ENCODE measurements around the gene IL19. TPM values are rescaled to one million over a fixed set of nuclear protein-coding genes. Genes with fewer than 3 reads are reported as not detected.

IL19 gene
- total and polyA plus RNA-seq, 5 donors from 2014 or later, result not detected

DNA sequence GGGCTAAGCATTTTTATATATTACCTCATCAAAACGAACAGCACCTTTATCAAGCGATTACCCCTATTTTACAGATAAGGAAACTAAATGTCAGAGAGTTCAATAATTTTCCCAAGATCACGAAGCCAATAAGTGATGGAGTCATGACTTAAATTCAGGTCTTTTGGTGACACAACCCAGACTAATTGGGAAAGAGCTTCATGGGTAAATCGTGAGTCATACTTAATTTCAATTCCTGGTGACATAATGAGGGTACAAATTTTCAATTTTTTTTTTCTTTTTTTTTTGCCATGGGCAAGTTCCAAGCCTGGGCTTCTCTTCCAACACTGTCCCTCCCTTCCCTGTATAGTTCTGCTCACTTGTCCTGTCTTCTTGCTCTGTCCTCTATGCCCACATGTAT is 31.8 kb downstream of the IL19 start:
- peaks cover 39% of the 10 kb centered on the region for H3K4me1 ChIP-seq (ENCODE audit: control insufficient read depth, insufficient read depth, low read length, poor library complexity, severe bottlenecking)
- Mint-ChIP-seq H3K4me1 (peaks cover 16 to 80% (median 50%) of the 10 kb centered on the region in 4 donors), H3K36me3 (no peaks in the 10 kb centered on the region), H3K27ac (peak overlapping the region; percentile 92 to 97 (median 96)), H3K27me3 (peaks cover 6% of the 10 kb centered on the region), H3K9me3 (no peaks in the 10 kb centered on the region), H3K4me3 (peak overlapping the region in 2 of 4 donors; percentile 9 to 75)
- ATAC-seq (ENCODE audit: low read depth in 2 of 2) (no peak), DNase-seq (no peak)
- H3K4me3 ChIP-seq (ENCODE audit: low read depth, low read length), result no peak overlapping the region
- no peaks in the 10 kb centered on the region for H3K36me3 ChIP-seq (ENCODE audit: control insufficient read depth, insufficient read depth, low read length)
- H3K27me3 ChIP-seq (ENCODE audit: control insufficient read depth, insufficient read depth, low read length), result no peaks in the 10 kb centered on the region
- H3K27ac ChIP-seq (ENCODE audit: insufficient read depth, low read length, poor library complexity, severe bottlenecking), result peak overlapping the region; percentile 90
- H3K9me3 ChIP-seq (ENCODE audit: control insufficient read depth in 2 of 2, low read length in 2 of 2), result no peaks in the 10 kb centered on the region

DNA sequence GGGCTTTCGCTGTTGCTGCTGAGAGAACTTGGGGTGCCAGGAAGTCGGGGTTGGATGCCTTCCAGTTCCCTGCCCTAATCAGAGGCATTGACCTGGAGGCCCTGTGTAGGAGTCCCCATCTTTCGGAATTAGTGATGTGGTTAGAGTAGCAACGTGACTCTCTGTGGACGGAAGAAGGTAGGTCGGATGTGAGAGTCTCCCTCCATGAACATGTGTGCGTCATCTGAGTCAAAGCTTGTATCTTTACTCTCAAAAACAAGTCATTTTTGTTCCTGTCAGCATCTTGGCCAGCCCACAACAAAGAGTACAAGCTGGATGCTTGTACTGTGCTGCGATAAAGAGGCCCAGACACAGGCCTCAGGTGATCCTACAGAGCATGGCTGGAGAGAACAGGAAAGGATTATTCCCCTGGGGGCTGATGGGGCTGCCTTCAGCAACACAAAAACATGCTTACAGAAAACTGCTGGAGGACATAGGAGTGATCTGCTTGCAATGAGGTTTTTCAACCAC is 32.7 kb downstream of the IL19 start:
- Mint-ChIP-seq H3K27me3 (peaks cover 6% of the 10 kb centered on the region), H3K4me1 (peaks cover 18 to 77% (median 51%) of the 10 kb centered on the region in 4 donors), H3K9me3 (peaks cover 0 to under 1% (median 0%) of the 10 kb centered on the region in 7 donors), H3K27ac (peak overlapping the region; percentile 92 to 97 (median 96)), H3K36me3 (no peaks in the 10 kb centered on the region), H3K4me3 (peak overlapping the region; percentile 3 to 75 (median 62))
- Histone ChIP-seq H3K4me3 (ENCODE audit: low read depth, low read length) (peak overlapping the region; percentile 49), H3K9me3 (ENCODE audit: control insufficient read depth in 2 of 2, low read length in 2 of 2) (no peaks in the 10 kb centered on the region), H3K27me3 (ENCODE audit: control insufficient read depth, insufficient read depth, low read length) (no peaks in the 10 kb centered on the region), H3K36me3 (ENCODE audit: control insufficient read depth, insufficient read depth, low read length) (no peaks in the 10 kb centered on the region), H3K4me1 (ENCODE audit: control insufficient read depth, insufficient read depth, low read length, poor library complexity, severe bottlenecking) (peaks cover 39% of the 10 kb centered on the region), H3K27ac (ENCODE audit: insufficient read depth, low read length, poor library complexity, severe bottlenecking) (peak overlapping the region; percentile 90)
- peak; percentile 74 to 97 (median 92) for DNase-seq
- peak; percentile 96 for ATAC-seq (ENCODE audit: low read depth in 2 of 2)

DNA sequence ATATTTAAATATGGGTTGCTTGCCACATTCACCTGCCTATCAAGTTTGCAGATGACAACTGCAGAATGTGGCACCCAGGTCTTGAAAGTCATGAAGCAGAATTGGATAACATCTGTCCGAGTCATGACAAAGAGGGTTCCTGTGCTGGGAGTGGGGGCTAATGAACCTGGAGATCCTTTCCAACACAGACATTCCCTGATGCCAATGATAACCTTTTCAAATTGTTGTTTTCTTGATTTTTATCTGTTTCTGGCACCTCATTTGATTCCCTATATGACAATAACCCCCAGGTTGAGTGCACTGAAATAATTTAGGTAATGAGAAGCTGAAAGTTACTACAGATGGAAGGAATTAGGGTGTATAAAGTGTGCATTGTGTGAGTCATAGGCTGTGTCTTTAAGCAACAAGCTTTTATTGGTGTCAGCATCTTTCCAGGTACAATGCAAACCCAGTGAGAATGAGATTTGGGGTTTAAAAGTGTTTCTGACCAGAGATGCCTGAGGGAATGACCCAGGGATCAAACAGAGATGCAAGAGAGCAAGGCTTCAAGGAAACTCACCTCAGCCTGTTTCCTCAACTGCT is 33.7 kb downstream of the IL19 start:
- Histone ChIP-seq H3K27ac (ENCODE audit: insufficient read depth, low read length, poor library complexity, severe bottlenecking) (peak overlapping the region; percentile 90), H3K27me3 (ENCODE audit: control insufficient read depth, insufficient read depth, low read length) (no peaks in the 10 kb centered on the region), H3K36me3 (ENCODE audit: control insufficient read depth, insufficient read depth, low read length) (no peaks in the 10 kb centered on the region), H3K4me3 (ENCODE audit: low read depth, low read length) (peak overlapping the region; percentile 49), H3K4me1 (ENCODE audit: control insufficient read depth, insufficient read depth, low read length, poor library complexity, severe bottlenecking) (peaks cover 49% of the 10 kb centered on the region), H3K9me3 (ENCODE audit: control insufficient read depth in 2 of 2, low read length in 2 of 2) (no peaks in the 10 kb centered on the region)
- Mint-ChIP-seq H3K36me3 (no peaks in the 10 kb centered on the region), H3K27me3 (peaks cover 6% of the 10 kb centered on the region), H3K4me3 (peak overlapping the region in 1 of 4 donors; percentile 75), H3K9me3 (peaks cover 0 to 1% (median 0%) of the 10 kb centered on the region in 7 donors), H3K4me1 (peaks cover 23 to 77% (median 50%) of the 10 kb centered on the region in 4 donors), H3K27ac (peak overlapping the region; percentile 92 to 97 (median 96))
- no peak for DNase-seq
- ATAC-seq (ENCODE audit: low read depth in 2 of 2), result no peak

DNA sequence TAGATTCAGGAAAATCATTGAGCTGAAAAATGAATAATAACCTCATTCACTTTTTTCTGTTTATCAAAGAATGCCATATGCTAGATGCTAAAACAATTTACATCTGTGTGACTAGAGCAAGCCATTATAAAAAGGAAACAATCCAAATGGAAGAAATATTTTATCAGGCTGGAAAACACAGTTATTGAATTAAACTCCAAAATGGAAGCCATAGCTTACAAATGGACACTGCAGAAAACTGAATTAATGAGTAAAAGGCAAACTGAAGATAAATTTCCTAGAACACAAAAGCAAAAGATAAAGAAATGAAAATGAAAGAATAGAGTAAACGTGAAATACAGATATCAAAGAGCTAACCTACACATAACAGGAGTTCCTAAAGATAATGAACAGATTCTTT is 34.8 kb downstream of the IL19 start:
- peak overlapping the region; percentile 90 for H3K27ac ChIP-seq (ENCODE audit: insufficient read depth, low read length, poor library complexity, severe bottlenecking)
- H3K27ac Mint-ChIP-seq, result peak overlapping the region; percentile 48 to 92 (median 89)
- no peak overlapping the region for H3K4me3 Mint-ChIP-seq
- ATAC-seq (ENCODE audit: low read depth in 2 of 2) (no peak), DNase-seq (peak in 1 of 3 donors; percentile 36)
- H3K9me3 ChIP-seq (ENCODE audit: control insufficient read depth in 2 of 2, low read length in 2 of 2), result no peaks in the 10 kb centered on the region
- H3K27me3 Mint-ChIP-seq, result peaks cover 6% of the 10 kb centered on the region
- H3K27me3 ChIP-seq (ENCODE audit: control insufficient read depth, insufficient read depth, low read length), result no peaks in the 10 kb centered on the region
- no peaks in the 10 kb centered on the region for H3K36me3 Mint-ChIP-seq
- H3K4me3 ChIP-seq (ENCODE audit: low read depth, low read length), result no peak overlapping the region
- H3K36me3 ChIP-seq (ENCODE audit: control insufficient read depth, insufficient read depth, low read length), result no peaks in the 10 kb centered on the region
- H3K4me1 Mint-ChIP-seq, result peaks cover 28 to 80% (median 53%) of the 10 kb centered on the region in 4 donors
- peaks cover 54% of the 10 kb centered on the region for H3K4me1 ChIP-seq (ENCODE audit: control insufficient read depth, insufficient read depth, low read length, poor library complexity, severe bottlenecking)
- H3K9me3 Mint-ChIP-seq, result peaks cover 0 to 1% (median 0%) of the 10 kb centered on the region in 7 donors

DNA sequence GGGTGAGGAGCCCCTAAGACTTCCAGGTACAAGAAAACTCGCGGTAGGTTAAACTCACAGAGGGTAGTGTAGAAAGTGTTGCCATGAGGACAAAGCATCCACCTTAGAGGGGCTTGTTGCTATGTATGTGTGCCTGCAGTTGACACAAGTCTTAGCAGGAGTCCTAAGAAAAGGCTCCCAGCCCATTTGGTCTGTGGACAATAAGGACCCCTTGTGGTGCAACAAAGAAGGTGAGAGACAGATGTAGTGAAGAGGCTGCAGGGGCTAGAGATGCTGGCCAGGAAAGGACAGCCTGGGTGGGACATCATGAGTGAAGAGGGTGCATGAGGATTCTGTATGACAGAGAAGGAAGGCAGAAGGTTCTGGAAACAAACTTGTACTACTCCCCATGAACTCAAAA is 38.0 kb downstream of the IL19 start:
- Histone ChIP-seq H3K4me3 (ENCODE audit: low read depth, low read length) (no peak overlapping the region), H3K27me3 (ENCODE audit: control insufficient read depth, insufficient read depth, low read length) (no peaks in the 10 kb centered on the region), H3K4me1 (ENCODE audit: control insufficient read depth, insufficient read depth, low read length, poor library complexity, severe bottlenecking) (peaks cover 40% of the 10 kb centered on the region), H3K36me3 (ENCODE audit: control insufficient read depth, insufficient read depth, low read length) (no peaks in the 10 kb centered on the region), H3K9me3 (ENCODE audit: control insufficient read depth in 2 of 2, low read length in 2 of 2) (peaks cover 5 to 6% of the 10 kb centered on the region in 2 experiments), H3K27ac (ENCODE audit: insufficient read depth, low read length, poor library complexity, severe bottlenecking) (no peak overlapping the region)
- Mint-ChIP-seq H3K4me3 (peak overlapping the region in 1 of 4 donors; percentile 0), H3K9me3 (peaks cover 0 to 7% (median 3%) of the 10 kb centered on the region in 7 donors), H3K27ac (peak overlapping the region; percentile 86 to 94 (median 86)), H3K27me3 (no peaks in the 10 kb centered on the region), H3K4me1 (peaks cover 21 to 54% (median 35%) of the 10 kb centered on the region in 4 donors), H3K36me3 (no peaks in the 10 kb centered on the region)
- ATAC-seq (ENCODE audit: low read depth in 2 of 2) (peak; percentile 71 to 87), DNase-seq (peak; percentile 27 to 76 (median 70))

DNA sequence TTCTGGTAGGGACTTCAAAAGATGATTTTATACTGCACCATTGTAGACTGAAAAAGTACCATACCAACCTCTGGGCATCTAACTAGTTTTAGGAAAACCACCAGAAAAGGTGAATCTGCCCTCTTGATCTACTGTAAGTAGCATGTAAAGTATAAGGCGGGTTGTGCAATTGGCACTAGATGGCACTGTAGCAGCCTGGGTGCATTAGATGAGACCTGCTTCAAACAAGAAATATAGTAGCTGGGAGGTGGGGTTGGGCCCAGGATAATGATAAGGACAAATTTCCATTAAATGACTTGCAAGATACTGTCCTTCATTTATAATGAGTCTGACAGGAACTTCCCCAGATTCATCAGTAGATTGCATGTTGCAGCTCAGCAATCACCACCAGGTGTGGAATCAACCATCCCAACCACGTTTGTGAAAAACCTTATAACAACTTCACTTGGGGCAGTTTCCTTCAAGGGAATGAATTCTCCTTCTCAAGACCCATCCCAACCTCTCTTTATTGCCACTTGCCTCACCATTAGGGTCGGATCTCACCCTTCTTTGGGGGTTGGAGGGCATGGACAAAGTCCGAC is 39.0 kb downstream of the IL19 start:
- ATAC-seq (ENCODE audit: low read depth in 2 of 2) (peak; percentile 50 to 66), DNase-seq (peak in 2 of 3 donors; percentile 53 to 72)
- Mint-ChIP-seq H3K27ac (peak overlapping the region in 1 of 3 donors; percentile 86), H3K27me3 (no peaks in the 10 kb centered on the region), H3K9me3 (peaks cover 0 to 7% (median 3%) of the 10 kb centered on the region in 7 donors), H3K4me1 (peaks cover 27 to 51% (median 32%) of the 10 kb centered on the region in 4 donors), H3K4me3 (peak overlapping the region in 1 of 4 donors; percentile 11), H3K36me3 (no peaks in the 10 kb centered on the region)
- Histone ChIP-seq H3K27me3 (ENCODE audit: control insufficient read depth, insufficient read depth, low read length) (no peaks in the 10 kb centered on the region), H3K4me3 (ENCODE audit: low read depth, low read length) (no peak overlapping the region), H3K4me1 (ENCODE audit: control insufficient read depth, insufficient read depth, low read length, poor library complexity, severe bottlenecking) (peaks cover 36% of the 10 kb centered on the region), H3K27ac (ENCODE audit: insufficient read depth, low read length, poor library complexity, severe bottlenecking) (no peak overlapping the region), H3K9me3 (ENCODE audit: control insufficient read depth in 2 of 2, low read length in 2 of 2) (peaks cover 5 to 6% of the 10 kb centered on the region in 2 experiments), H3K36me3 (ENCODE audit: control insufficient read depth, insufficient read depth, low read length) (no peaks in the 10 kb centered on the region)

DNA sequence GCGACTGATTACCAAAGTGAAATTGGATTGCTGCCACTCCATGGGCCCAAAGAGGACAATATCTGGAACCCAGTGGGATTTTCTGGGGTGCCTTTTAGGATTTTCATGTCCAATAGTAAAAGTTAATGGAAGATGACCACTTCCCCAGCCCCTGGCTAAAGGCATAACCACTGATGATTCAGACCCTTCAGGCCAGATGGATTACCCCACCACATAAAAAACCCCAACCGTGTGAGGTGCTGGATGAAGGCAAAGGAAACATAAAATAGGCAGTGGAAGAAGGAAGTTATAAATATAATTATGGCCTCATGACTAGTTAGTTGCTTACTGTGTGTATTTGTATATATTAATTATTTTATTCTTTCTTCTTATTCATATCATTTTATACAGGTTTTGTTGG is 41.9 kb downstream of the IL19 start:
- H3K4me3 ChIP-seq (ENCODE audit: low read depth, low read length), result no peak overlapping the region
- Mint-ChIP-seq H3K4me3 (no peak overlapping the region), H3K36me3 (no peaks in the 10 kb centered on the region), H3K9me3 (peaks cover 0 to 7% (median 3%) of the 10 kb centered on the region in 7 donors), H3K4me1 (peaks cover 39 to 57% (median 45%) of the 10 kb centered on the region in 4 donors), H3K27me3 (no peaks in the 10 kb centered on the region), H3K27ac (no peak overlapping the region)
- ATAC-seq (ENCODE audit: low read depth in 2 of 2) (no peak), DNase-seq (no peak)
- peaks cover 37% of the 10 kb centered on the region for H3K4me1 ChIP-seq (ENCODE audit: control insufficient read depth, insufficient read depth, low read length, poor library complexity, severe bottlenecking)
- peaks cover 5 to 6% of the 10 kb centered on the region in 2 experiments for H3K9me3 ChIP-seq (ENCODE audit: control insufficient read depth in 2 of 2, low read length in 2 of 2)
- H3K36me3 ChIP-seq (ENCODE audit: control insufficient read depth, insufficient read depth, low read length), result no peaks in the 10 kb centered on the region
- no peaks in the 10 kb centered on the region for H3K27me3 ChIP-seq (ENCODE audit: control insufficient read depth, insufficient read depth, low read length)
- no peak overlapping the region for H3K27ac ChIP-seq (ENCODE audit: insufficient read depth, low read length, poor library complexity, severe bottlenecking)
